Stomach (tissue), 9 donors: Measurements from ENCODE around the gene IDH3A. TPM values are rescaled to one million over a fixed set of nuclear protein-coding genes. Genes with fewer than 3 reads are reported as not detected.

Experiments
- DNase-seq, 2 donors: peaks; one replicate each; pipeline versions ENCODE4 v3.0.0 to v3.0.0-alpha.2; 2013 to 2019
- H3K27ac ChIP-seq, 5 donors: fragments of 200-600 bp in 4 of 5; sonication (generic) in 4 of 5; one replicate each; pipeline ENCODE4 v1.5.1; 2013 to 2019; ENCODE audit warnings: mild to moderate bottlenecking in 1 of 5, moderate library complexity in 1 of 5
- H3K27me3 ChIP-seq, 3 donors: fragments of 200-600 bp; sonication (generic); one replicate each; pipeline ENCODE4 v1.5.1; 2017 to 2019; ENCODE audit warnings: mixed run types in 1 of 3
- H3K36me3 ChIP-seq, 4 donors: fragments of 200-600 bp; sonication (generic); 1 replicate in 3 of 4; 2 replicates in 1 of 4; pipeline ENCODE4 v1.5.1; 2016 to 2019
- H3K4me1 ChIP-seq, 4 donors: fragments of 200-600 bp; sonication (generic); one replicate each; pipeline ENCODE4 v1.5.1; 2016 to 2019
- H3K4me3 ChIP-seq, 4 donors: fragments of 200-600 bp; sonication (generic) in 3 of 4; one replicate each; pipeline ENCODE4 v1.5.1; 2016 to 2019; ENCODE audit warnings: mild to moderate bottlenecking in 1 of 4
- H3K9me3 ChIP-seq, 4 donors: fragments of 200-600 bp; sonication (generic); one replicate each; pipeline ENCODE4 v1.5.1; 2016 to 2019
- EP300 ChIP-seq: sonication (generic); formaldehyde crosslinking; IDR thresholded peaks from one replicate; pipeline ENCODE4 v1.6.1; 2017; ENCODE audit warnings: antibody characterized with exemption
- POLR2A ChIP-seq, 4 donors: fragments of 450-650 bp; IDR thresholded peaks; one replicate each; pipeline ENCODE4 v1.6.1; 2016; ENCODE audit warnings: antibody characterized with exemption in 4 of 4, control low read depth in 2 of 4, mild to moderate bottlenecking in 1 of 4, moderate library complexity in 1 of 4
- POLR2AphosphoS5 ChIP-seq, 3 donors: sonication (generic); formaldehyde crosslinking; IDR thresholded peaks; one replicate each; pipeline ENCODE4 v1.6.1; 2016; ENCODE audit warnings: antibody characterized with exemption in 3 of 3
- WGBS, 5 donors: extraction: QIAGEN DNeasy Blood & Tissue Kit in 3 of 5; methylation state at CpG; one replicate each; pipeline versions ENCODE4 v1.1.5 to v1.1.7; 2013 to 2018; 5-methylcytosine and 5-hydroxymethylcytosine counted together
- intact Hi-C: fragments of 100-400 bp; cut with DNase I; formaldehyde crosslinking; loops from one replicate; pipeline ENCODE4 v1.15.1; 2023; ENCODE audit warnings: low total_unique reads
- polyA plus RNA-seq, 3 donors: library from polyadenylated mRNA; stranded (reverse); fragments of 200-250 nt; gene quantifications; one replicate each; pipeline ENCODE4 v1.2.3, GENCODE V29; 2013
- total RNA-seq, 5 donors: library from RNA; depleted of rRNA; stranded (reverse); fragments of >200 nt; gene quantifications; one replicate each; pipeline versions ENCODE4 v1.1.0 to v1.2.3, GENCODE V29; 2014 to 2016
- TF ChIP-seq, protein P1 (sequence below), 7 experiments: fragments of 450-650 bp in 4 of 7; fragments of 200-600 bp in 3 of 7; sonication (generic) in 3 of 7; IDR thresholded peaks; one replicate each; pipeline ENCODE4 v1.5.1; 2016 to 2019; ENCODE audit warnings: antibody characterized with exemption in 7 of 7, control low read depth in 2 of 7, mild to moderate bottlenecking in 1 of 7
- donor health status: healthy with polysubstance abuse.
- donor health status: Bipolar disorder and iron deficiency.
- donor health status: healthy.

IDH3A gene
- total and polyA plus RNA-seq, 8 donors, result 25.5 to 731 (median 49.1) TPM

DNA sequence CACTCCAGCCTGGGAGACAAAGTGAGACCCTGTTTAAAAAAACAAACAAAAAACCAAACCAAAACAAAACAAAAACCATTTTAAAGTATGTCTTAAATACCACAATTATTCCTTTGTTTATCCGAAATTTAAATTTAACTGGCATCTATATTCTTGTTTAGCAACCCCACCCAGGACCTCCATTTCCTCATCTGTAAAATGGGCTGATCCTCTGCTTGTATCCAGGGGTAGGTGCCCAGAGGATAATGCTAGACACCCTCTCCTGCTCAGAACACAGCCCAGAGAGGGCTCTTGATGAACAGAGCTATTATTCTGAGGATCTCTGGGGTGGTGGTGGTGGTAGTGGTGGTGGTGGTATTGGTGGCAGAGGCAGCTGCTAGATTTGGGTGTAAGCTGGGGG, 47.0 kb upstream of the IDH3A start:
- 83 to 93% (median 85%) methylated on average over 1 of the region's 1 CpG for WGBS, 5 donors
- intact Hi-C loops, result no loop called here
- Histone ChIP-seq H3K4me3 (no peak overlapping the region), H3K27ac (peak overlapping the region in 1 of 5 donors; percentile 62), H3K9me3 (no peaks in the 10 kb centered on the region), H3K27me3 (no peaks in the 10 kb centered on the region), H3K36me3 (no peaks in the 10 kb centered on the region), H3K4me1 (peaks cover 0 to 36% (median 2%) of the 10 kb centered on the region in 4 donors)
- no peak for DNase-seq
- TF ChIP-seq EP300 (no peak), POLR2A (IDR thresholded peaks at IDR 0.05) (no peak), POLR2AphosphoS5 (IDR thresholded peaks at IDR 0.05) (no peak)
- TF ChIP-seq, protein P1, sequence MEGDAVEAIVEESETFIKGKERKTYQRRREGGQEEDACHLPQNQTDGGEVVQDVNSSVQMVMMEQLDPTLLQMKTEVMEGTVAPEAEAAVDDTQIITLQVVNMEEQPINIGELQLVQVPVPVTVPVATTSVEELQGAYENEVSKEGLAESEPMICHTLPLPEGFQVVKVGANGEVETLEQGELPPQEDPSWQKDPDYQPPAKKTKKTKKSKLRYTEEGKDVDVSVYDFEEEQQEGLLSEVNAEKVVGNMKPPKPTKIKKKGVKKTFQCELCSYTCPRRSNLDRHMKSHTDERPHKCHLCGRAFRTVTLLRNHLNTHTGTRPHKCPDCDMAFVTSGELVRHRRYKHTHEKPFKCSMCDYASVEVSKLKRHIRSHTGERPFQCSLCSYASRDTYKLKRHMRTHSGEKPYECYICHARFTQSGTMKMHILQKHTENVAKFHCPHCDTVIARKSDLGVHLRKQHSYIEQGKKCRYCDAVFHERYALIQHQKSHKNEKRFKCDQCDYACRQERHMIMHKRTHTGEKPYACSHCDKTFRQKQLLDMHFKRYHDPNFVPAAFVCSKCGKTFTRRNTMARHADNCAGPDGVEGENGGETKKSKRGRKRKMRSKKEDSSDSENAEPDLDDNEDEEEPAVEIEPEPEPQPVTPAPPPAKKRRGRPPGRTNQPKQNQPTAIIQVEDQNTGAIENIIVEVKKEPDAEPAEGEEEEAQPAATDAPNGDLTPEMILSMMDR (IDR thresholded peaks at IDR 0.05), result no peak

DNA sequence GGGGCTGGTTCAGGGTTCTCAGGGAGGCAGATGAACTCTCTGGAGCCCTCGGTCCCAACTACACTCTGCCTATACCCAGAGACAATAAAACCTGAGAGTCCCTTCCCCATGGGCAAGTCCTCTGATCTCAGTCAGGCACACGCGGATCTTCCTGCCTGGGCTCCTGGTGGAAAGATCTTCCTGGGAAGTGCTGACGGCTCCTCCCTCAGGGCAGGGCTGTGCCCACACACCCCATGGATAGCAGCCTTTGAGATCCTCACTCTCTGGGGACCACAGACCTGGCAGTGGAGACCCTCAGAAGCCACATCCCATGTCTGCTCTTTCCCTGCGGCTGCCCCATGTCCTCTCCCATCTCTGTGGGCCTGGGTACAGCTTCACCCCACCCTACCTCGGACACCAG, 46.4 kb upstream of the IDH3A start:
- Histone ChIP-seq H3K27ac (peak overlapping the region in 2 of 5 donors; percentile 36 to 62), H3K9me3 (no peaks in the 10 kb centered on the region), H3K4me1 (peaks cover 0 to 36% (median 2%) of the 10 kb centered on the region in 4 donors), H3K4me3 (no peak overlapping the region), H3K36me3 (no peaks in the 10 kb centered on the region), H3K27me3 (no peaks in the 10 kb centered on the region)
- DNase-seq, result no peak
- 83 to 95% (median 87%) methylated on average over 4 to 6 of the region's 6 CpGs for WGBS, 5 donors
- TF ChIP-seq EP300 (no peak), POLR2AphosphoS5 (IDR thresholded peaks at IDR 0.05) (no peak), POLR2A (IDR thresholded peaks at IDR 0.05) (no peak)
- TF ChIP-seq, protein P1 (IDR thresholded peaks at IDR 0.05), result no peak
- intact Hi-C loops, result no loop called here

DNA sequence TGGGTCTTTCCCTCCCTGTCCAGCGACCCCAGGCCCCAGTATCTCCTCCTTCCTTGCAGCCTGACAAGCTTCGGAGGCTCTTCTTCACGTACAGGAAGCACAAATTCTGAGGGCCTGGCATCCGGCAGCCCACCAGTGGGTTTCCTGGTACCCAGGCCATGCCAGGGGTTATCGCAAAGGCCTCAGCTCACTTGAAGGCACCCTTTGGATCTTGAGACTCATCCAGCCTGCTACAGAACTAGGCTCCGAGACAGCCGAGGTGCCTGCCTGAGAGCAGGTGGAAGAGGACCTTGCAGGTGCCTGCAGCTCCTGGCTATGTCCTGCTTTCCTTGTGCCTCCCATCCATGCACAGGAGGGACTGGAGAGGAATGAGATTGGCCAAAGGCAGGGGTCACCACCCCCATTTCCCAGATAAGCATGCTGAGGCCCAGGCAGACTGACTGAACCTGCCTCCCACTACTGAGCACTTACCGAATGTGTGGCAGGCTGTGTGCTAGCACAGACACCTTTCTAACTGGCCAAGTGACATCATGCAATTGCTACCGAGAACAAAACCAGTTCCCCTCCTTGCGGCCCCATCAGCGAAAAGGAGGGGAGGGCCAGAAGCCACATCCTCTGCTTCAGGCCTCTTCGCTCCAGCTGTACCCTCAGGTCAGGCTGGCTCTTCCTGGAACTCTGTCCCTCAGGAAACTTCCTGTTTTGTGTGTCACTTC, 45.6 kb upstream of the IDH3A start:
- Histone ChIP-seq H3K9me3 (no peaks in the 10 kb centered on the region), H3K4me1 (peaks cover 0 to 43% (median 2%) of the 10 kb centered on the region in 4 donors), H3K4me3 (no peak overlapping the region), H3K27ac (peak overlapping the region in 3 of 5 donors; percentile 30 to 62 (median 36)), H3K36me3 (no peaks in the 10 kb centered on the region), H3K27me3 (no peaks in the 10 kb centered on the region)
- 78 to 89% (median 84%) methylated on average over 12 of the region's 12 CpGs for WGBS, 5 donors
- DNase-seq, result peak; percentile 41 to 68
- no peak for TF ChIP-seq POLR2A (IDR thresholded peaks at IDR 0.05)
- TF ChIP-seq POLR2AphosphoS5 (IDR thresholded peaks at IDR 0.05), result peak in 2 of 3 donors; percentile 7 to 31
- intact Hi-C loops, result no loop called here

DNA sequence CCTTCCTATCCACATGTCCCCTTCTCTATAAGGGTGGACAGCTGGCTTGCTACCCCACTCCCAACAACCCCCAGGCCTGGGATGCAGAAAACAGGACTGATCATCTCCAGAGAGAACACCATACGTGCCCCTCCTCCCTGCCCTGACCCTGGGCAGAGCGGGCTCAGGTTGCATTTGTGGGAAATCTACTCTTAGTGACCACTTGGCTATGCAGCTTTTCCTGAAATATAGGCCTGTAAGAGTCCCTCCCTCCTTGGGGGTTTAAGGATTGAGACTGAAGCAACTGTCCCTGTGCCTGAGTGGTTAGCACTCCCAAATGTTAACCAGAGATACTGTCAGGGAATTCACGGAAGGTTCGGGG, 45.1 kb upstream of the IDH3A start:
- TF ChIP-seq EP300 (no peak), POLR2A (IDR thresholded peaks at IDR 0.05) (no peak), POLR2AphosphoS5 (IDR thresholded peaks at IDR 0.05) (no peak)
- TF ChIP-seq, protein P1 (IDR thresholded peaks at IDR 0.05), result no peak
- peaks cover 0 to 45% (median 2%) of the 10 kb centered on the region in 4 donors for H3K4me1 ChIP-seq
- H3K27me3 ChIP-seq, result no peaks in the 10 kb centered on the region
- peak overlapping the region in 1 of 5 donors; percentile 62 for H3K27ac ChIP-seq
- no peak overlapping the region for H3K4me3 ChIP-seq
- DNase-seq, result no peak
- H3K9me3 ChIP-seq, result no peaks in the 10 kb centered on the region
- H3K36me3 ChIP-seq, result no peaks in the 10 kb centered on the region
- intact Hi-C loops, result no loop called here
- 86 to 91% (median 90%) methylated on average over 4 of the region's 4 CpGs for WGBS, 5 donors
